ENCODE measurements around the gene YTHDF2. TPM values are rescaled to one million over a fixed set of nuclear protein-coding genes. Genes with fewer than 3 reads are reported as not detected.
"Not testable (repeated sequence)": the region's sequence is repeated elsewhere in the genome, so short reads cannot be mapped to it uniquely, and the experiment has no call there.

The YTHDF2 gene
- polyA plus RNA-seq, 4 donors = 83.1 to 100 (median 87.6) TPM

DNA sequence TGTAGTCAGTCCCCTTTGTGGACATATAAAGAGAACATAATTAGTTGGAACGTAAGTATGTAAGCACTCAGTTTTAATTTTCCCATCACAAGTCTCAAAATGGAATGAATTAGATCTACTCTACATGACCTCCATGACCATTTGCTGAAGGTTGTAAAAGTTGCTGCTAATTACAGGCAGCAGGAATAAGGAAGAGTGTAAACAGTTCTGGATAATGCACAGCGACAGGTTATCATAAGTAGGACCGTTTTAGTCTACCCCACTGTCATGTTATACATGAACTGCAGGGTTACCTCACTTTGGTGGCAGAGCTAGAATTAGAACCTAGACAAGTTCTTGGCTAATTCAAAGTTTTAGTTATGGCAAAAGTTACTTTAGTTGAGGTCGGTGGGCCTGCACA, 21.7 kb downstream of the YTHDF2 start:
- DNase-seq (ENCODE audit: low read depth in 4 of 4, low spot score in 2 of 4) = no peak

DNA sequence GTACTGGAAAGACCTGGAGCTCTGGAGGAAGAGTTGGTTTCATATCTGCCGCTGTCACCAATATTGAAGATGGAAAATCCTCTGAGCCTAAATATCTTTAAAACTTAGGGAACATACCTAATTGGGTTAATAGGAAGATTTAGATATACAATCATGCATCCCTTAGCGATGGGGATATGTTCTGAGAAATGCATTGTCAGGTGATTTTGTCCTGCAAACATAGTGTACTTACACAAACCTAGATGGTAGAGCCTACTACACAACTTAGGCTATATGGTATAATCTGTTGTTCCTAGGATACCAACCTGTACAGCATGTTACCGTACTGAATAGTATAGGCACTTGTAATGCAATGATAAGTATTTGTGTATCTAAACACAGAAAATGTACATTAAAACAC, 22.5 kb downstream of the YTHDF2 start:
- DNase-seq (ENCODE audit: low read depth in 4 of 4, low spot score in 2 of 4) = no peak

DNA sequence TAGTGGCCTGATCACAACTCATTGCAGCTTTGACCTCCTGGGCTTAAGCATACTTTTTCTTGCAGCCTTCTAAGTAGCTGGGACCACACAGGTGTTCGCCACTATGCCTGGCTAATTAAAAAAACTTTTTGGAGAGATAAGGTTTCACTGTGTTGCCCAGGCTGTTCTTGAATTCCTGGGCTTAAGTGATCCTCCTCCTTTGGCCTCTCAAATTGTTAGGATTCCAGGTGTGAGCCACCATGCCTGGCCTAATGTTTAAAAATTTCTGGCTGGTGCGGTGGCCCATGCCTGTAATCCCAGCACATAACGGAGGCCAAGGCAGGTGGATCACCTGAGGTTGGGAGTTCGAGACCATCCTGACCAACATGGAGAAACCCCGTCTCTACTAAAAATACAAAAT, 24.4 kb downstream of the YTHDF2 start:
- DNase-seq (ENCODE audit: low read depth in 4 of 4, low spot score in 2 of 4) = no peak

DNA sequence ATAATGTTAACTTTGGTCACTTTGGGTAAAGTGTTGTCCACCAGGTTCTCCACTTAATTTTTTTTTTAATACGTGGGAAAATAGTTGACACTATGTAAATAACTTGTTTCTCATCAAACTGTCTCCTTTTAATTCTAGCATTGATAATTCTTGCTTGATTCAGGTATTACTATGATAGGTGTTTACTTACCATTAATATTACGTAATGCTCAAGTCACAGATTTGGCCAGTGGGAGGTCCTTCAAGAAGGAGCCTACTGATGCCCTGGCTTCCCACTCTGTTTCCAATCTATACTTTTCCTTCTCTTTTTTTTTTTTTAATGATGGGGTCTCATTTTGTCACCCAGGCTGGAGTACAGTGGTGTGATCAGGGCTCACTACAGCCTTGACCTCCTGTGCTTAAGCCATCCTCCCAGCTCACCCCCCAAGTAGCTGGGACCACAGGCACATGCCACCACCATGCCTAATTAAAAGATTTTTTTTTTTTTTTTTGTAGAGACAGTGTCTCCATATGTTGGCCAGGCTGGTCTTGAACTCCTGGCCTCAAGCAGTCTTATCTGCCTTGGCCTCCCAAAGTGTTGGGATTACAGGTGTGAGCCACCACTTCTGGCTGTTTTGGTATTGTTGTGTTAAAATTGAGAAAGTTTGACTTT, 29.9 kb downstream of the YTHDF2 start:
- no peak for DNase-seq (ENCODE audit: low read depth in 4 of 4, low spot score in 2 of 4)

DNA sequence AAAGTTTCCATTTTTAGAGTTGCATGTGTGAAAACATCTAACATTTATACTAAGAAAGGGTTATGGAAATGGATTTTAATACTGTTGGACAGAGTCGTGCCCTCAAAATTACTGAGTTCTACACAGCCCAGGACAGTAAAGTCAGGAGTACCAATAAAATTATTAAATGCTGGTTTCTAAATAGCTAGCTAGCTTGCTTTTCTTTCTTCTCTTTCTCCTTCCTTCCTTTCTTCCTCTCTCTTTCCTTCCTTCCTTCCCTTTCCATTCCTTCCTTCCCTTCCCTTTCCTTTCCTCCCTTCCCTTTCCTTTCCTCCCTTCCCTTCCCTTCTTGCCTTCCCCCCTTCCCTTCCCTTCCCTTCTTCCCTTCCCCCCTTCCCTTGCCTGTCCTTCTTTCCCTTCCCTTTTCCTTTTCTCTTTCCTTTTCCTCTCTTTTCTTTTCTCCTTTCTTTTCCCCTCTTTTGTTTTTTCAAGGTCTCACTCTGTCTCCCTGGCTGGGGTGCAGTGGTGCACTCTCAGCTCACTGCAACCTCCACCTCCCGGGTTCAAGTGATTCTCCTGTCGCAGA, 33.9 kb downstream of the YTHDF2 start:
- DNase-seq (ENCODE audit: low read depth in 4 of 4, low spot score in 2 of 4) = no peak

DNA sequence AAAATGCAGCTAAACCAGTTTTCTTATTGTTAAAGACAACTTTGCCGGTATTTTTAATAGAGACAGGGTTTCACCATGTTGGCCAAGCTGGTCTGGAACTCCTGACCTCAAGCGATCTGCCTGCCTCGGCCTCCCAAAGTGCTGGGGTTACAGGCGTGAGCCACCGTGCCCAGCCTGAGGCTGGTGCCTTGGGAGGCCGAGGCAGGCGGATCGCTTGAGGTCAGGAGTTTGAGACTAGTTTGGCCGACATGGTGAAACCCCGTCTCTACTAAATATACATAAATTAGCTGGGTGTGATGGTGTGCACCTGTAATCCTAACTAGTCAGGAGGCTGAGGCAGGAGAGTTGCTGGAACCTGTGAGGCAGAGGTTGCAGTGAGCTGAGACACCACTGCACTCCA, 35.2 kb downstream of the YTHDF2 start:
- DNase-seq (ENCODE audit: low read depth in 4 of 4, low spot score in 2 of 4) = not testable (repeated sequence)

DNA sequence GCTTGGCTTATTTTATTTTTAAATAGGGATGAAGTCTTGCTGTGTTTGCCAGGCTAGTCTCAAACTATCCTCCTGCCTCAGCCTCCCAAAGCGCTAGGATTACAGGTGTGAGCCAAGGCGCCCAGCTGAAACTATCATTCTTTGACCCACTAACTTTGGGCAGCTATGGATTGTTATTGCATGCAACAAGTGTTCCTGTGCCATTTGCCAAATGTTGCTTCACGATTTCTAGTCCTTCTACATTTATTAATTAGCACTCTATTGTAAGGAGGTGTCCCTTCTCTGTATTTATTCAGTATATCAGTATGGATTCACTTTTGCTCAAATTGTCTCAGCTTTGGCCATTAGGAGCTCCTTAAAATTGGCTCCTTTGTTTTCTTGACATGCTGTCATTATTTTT, 36.4 kb downstream of the YTHDF2 start:
- no peak for DNase-seq (ENCODE audit: low read depth in 4 of 4, low spot score in 2 of 4)

DNA sequence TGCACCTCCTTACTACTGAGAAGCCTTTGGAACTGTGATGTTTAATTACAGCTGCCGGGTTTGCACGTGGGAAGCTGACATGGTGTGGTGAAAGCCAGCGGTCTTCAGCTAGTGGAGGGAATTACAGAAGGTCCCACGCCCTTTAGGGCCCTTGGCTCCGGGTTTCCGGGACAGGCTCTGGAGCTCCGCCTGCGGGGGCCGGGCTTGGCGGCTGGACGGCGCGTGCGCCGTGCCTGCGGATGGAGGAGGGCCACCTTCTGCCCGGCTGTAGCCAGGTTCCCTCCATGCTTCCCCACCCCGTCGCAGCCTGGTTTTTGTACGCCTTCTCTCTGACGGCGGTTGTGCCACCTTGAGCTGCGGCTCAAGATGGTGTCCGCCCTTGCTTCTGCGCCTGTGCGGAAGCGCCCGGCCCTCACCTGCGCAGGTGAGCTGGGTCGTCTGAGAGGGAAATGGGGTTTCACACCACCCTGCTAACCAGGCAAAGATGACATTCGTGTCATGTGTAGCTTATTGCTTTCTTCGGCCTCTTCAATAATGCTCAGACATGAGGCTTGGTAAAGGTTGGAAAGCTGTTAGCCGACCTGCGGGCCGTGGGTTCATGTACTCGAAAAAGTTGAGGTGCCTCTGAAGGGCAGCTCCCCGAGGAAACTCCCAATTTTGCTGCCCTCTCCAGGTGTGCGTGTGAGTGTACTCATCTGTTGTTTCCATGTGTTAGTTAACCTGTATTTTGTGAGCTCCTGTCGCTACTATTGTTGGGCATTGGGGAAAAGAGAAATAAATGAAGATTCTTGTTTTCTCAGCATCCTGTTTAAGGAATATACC, 38.6 kb downstream of the YTHDF2 start:
- peak; percentile 13 to 46 (median 38) for DNase-seq (ENCODE audit: low read depth in 4 of 4, low spot score in 2 of 4)

DNA sequence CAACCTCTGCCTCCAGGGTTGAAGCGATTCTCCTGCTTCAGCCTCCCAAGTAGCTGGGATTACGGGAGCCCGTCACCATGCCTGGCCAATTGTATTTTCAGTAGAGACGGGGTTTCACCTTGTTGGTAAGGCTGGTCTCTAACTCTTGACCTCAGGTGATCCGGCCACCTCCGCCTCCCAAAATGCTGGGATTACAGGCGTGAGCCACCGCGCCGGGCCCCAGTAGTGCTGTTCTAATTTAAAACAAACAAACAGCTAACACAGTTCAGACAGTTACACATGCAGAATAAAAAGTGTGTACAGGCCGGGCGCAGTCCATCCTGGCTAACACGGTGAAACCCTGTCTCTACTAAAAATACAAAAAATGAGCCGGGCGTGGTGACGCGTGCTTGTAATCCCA, 39.6 kb downstream of the YTHDF2 start:
- no peak for DNase-seq (ENCODE audit: low read depth in 4 of 4, low spot score in 2 of 4)

DNA sequence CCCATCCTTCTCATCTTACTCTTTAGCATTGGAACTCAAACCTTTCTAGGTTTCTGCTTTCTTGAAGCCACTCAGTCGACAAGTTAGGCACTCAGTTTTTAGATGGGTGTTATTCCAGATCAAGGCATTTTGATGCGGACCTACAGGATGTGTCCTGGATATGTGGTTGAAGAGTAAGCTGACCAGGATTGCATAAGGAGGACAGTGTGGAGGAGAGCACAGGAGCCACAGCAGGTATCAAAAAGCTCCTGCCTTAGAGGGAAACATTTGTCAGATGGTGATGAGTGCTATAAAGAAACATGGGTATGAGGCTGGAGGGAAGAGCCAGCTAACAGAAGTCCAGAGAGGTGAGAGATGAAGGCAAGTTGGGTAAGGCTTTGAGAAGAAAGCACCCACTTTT, 41.3 kb downstream of the YTHDF2 start:
- DNase-seq (ENCODE audit: low read depth in 4 of 4, low spot score in 2 of 4) = no peak

DNA sequence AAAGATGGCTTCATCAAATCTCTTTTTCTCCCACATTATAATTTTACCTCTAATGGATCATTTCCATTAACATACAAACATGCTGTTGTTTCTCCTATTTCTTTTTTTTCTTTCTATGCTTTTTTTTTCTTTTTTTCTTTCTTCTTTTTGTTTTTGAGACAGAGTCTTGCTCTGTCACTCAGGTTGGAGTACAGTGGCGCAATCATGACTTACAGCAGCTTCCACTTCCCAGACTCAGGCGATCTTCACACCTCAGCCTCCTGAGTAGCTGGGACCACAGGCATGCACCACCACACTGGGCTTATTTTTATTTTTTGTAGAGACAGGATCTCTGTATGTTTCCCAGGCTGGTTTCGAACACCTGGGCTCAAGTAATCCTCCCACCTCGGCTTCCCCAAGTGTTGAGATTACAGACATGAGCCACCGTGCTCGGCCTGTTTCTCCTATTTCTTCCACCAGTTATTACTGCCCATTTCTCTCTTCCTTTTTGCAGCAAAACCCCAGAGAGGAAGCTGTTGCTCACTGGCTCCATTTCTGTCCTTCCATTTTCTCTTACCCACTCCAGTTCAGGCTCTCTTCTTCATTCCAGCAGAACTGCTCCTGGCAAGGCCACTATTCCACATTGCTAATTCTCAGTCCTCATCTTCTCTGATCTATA, 43.1 kb downstream of the YTHDF2 start:
- no peak for DNase-seq (ENCODE audit: low read depth in 4 of 4, low spot score in 2 of 4)

DNA sequence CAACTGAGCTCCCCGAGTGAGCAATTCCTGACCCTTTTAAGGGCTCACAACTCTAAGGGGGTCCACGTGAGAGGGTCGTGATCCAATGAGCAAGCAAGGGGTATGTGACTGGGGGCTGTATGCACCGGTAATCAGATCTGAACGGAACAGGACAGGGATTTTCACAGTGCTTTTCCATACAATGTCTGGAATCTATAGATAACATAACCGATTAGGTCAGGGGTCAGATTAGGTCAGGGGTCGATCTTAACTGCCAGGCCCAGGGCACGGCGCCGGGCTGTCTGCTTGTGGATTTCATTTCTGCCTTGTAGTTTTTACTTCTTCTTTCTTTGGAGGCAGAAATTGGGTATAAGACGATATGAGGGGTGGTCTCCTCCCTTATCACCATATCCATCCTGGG, 44.6 kb downstream of the YTHDF2 start:
- no peak for DNase-seq (ENCODE audit: low read depth in 4 of 4, low spot score in 2 of 4)

DNA sequence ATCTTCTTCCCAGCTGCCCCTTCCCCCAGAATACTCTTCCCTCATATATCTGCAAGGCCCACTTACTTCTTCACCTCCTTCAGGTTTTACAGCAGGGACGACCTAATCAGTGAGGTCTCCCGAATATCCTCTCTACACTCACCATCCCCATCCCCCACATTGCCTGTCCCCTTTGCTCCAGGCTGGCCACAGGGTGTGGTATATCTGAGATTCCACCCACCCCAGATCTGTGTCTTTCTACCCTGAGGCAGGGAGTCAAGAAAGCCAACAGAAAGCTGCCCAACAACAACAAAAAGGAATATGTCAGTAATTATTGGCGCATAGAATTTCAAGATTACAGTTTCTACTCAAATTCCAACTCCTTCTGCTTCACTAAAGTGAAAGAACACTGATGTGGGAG, 45.3 kb downstream of the YTHDF2 start:
- no peak for DNase-seq (ENCODE audit: low read depth in 4 of 4, low spot score in 2 of 4)

DNA sequence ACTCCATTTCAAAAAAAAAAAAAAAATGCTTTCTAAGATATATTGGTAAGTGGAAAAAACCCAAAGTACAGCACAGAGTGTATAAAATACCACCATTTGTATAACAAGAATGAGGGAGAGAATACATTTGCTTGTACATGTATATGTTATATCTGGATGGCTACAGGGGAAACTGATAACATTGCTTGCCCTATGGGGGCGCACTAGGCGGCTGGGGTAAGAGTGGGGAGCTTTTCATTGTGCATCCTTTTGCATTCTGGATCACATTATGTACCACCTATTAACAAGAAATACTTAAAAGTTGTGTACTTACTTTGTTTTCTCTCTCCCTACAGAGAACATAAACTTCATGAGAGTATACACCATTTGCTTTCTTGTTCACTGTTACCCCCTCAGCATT, 46.6 kb downstream of the YTHDF2 start:
- DNase-seq (ENCODE audit: low read depth in 4 of 4, low spot score in 2 of 4) = no peak

DNA sequence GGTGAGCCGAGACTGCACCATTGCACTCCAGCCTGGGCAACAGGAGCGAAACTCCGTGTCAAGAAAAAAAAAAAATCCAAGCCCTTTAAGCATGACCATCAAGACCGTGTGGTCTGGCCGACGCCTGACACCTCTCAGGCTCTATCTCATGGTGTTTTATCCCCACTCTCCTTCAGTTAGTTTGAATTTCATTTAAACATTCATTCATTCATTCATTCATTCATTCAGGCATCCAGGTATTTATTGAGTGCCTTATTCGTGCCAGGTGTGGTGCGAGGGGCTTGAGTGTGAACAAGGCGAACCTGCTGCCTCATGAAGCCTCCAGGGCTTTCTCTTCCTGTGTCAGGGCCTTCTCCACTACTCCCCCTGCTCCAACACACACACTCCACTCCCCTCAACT, 52.7 kb downstream of the YTHDF2 start:
- DNase-seq (ENCODE audit: low read depth in 4 of 4, low spot score in 2 of 4) = no peak

DNA sequence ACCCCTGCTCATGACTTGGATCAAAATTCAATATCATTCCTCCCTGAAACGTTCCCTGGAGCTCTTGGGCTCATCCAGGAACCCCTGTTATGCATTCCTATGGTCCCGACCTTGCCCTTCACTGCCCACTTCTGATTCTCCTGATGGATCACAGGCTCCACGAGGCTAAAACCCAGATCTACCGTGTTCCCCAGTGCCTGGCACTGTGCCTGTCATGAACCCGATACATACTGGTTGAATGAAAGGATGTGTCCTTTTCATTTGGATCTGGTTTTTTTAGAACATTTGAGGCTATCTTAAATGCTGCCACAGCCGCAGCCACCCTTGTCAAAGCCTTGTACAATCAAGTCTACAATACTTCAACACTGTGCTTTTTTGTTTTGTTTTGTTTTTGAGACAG, 53.1 kb downstream of the YTHDF2 start:
- no peak for DNase-seq (ENCODE audit: low read depth in 4 of 4, low spot score in 2 of 4)

DNA sequence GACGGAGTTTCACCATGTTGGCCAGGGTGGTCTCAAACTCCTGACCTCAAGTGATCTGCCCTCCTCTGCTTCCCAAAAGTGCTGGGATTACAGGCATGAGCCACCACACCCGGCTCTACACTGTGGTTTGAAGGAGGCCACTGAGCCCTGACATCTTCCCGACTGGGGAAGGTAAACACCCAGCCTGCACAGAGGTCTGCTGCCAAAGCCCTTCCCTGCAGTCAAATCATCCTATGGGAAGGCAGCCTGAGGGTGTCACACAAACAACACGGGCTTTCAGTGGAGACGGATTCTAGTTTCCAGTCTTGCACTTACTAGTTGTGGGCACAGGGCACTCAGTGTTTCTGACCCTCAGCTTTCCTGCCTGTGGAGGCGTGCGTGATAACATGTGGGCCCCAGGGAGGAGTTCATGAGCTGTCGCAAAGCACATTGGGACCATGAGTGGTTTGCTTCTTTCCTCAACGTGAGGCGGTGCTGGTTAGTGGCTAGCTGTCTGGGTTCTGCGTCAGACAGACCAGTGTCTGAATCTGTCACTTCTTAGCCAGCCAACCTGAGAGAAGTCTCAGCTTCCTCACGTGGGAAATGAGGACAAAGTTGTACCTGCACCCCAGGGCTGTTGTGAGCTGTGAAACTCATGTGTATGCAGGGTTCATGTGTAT, 53.8 kb downstream of the YTHDF2 start:
- no peak for DNase-seq (ENCODE audit: low read depth in 4 of 4, low spot score in 2 of 4)

DNA sequence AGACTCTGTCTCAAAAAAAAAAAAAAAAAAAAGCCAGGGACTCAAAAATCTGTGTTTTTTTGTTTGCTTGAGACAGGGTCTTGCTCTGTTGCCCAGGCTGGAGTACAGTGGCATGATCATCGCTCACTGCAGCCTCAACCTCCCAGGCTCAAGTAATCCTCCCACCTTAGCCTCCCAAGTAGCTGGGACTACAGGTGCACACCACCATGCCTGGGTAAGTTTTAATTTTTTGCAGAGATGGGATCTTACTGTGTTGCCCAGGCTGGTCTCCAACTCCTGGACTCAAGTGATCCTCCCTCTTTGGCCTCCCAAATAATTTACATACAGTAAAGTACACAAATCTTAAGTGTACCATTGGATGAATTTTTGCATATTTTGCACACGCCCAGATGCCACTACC, 55.2 kb downstream of the YTHDF2 start:
- DNase-seq (ENCODE audit: low read depth in 4 of 4, low spot score in 2 of 4) = not testable (repeated sequence)

DNA sequence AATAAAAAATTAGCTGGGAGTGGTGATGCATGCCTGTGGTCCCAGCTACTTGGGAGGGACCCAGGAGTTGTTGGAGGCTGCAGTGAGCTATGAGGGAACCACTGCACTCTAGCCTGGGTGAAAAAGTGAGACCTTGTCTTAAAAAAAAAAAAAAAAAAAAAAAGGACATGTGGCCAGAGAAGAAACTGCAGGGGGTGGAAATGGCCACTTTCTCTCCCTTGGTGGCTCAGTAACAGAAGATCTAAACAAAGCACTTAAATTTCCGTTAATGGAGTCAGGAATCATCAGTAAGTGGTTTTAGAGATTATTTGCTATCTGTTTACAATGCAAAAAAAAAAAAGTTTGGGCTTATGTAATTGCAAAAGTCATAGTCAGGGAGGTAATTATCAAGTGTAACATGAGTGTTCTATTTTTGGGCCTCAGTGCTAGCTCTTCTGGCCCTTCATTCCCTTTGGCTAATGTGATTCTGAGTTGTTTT, 55.9 kb downstream of the YTHDF2 start:
- no peak for DNase-seq (ENCODE audit: low read depth in 4 of 4, low spot score in 2 of 4)

DNA sequence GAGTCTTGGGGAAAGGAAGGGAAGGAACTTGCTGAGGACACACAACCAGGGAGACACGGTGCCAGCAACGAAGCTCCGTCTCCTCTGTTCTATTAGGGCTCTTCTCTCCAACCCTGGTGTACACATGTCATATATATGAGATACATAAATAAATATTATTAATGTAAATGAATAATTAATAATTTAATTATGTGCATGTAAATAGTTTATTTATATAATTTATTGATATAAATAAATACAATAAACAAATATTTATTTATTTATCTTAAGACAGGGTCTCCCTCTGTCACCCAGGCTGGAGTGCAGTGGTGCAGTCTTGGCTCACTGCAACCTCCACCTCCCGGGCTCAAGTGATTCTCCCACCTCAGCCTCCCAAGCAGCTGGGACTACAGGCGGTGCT, 57.8 kb downstream of the YTHDF2 start:
- DNase-seq (ENCODE audit: low read depth in 4 of 4, low spot score in 2 of 4) = not testable (repeated sequence)

All from left renal cortex interstitium (tissue), 4 donors.